Testis (tissue), 2 donors: ENCODE measurements around the gene SULT2A1.

ENCODE experiments used
- CTCF ChIP-seq, 3 experiments: fragments of 450-650 bp in 2 of 3; fragments of 200-600 bp in 1 of 3; sonication (generic) in 1 of 3; IDR thresholded peaks; one replicate each; pipeline ENCODE4 v1.5.1; 2016 to 2019; ENCODE audit warnings: antibody characterized with exemption in 3 of 3, mild to moderate bottlenecking in 2 of 3, moderate library complexity in 1 of 3
- POLR2A ChIP-seq: fragments of 450-650 bp; IDR thresholded peaks from one replicate; pipeline ENCODE4 v1.6.1; 2017; ENCODE audit warnings: antibody characterized with exemption, mild to moderate bottlenecking, moderate library complexity

- TF ChIP-seq CTCF (IDR thresholded peaks at IDR 0.05) = no peak
- TF ChIP-seq POLR2A = no peak
Measured at GRCh38 chr19:47901370-47901769, 15.3 kb upstream of the SULT2A1 start.
